SK-N-SH (cell line): ENCODE data around the gene VIM. TPM values are rescaled to one million over a fixed set of nuclear protein-coding genes. Genes with fewer than 3 reads are reported as not detected.

Source experiments
- CTCF ChIA-PET: fragments of 300-600, 350-600 bp; formaldehyde crosslinking; extraction: SDS; loops from one replicate; lab custom pipeline; 2021; lab: Yijun Ruan, JAX
- POLR2A ChIA-PET: fragments of 350-600 bp; sonication (Branson Sonifier 250); formaldehyde crosslinking; extraction: SDS; loops from one replicate; lab custom pipeline; 2020; ENCODE audit warnings: antibody characterized with exemption, inconsistent platforms; lab: Yijun Ruan, JAX
- DNase-seq: peaks from one replicate; pipeline ENCODE4 v3.0.0; 2012
- H2AFZ ChIP-seq: fragments of 200-600 bp; sonication (generic); 2 replicates; pipeline ENCODE4 v1.8.1; 2016; ENCODE audit warnings: antibody characterized with exemption, mild to moderate bottlenecking, low read depth
- H3F3A ChIP-seq: fragments of 200-600 bp; sonication (generic); replicated peaks from 2 replicates; pipeline ENCODE3; 2016; ENCODE audit warnings: antibody characterized with exemption, mild to moderate bottlenecking; ENCODE audit not compliant: insufficient read depth
- H3K27ac ChIP-seq, 2 experiments: fragments of 200-500 bp in 1 of 2; fragments of 200-600 bp in 1 of 2; sonication (Bioruptor generic) in 1 of 2; sonication (generic), shearing (Covaris generic) in 1 of 2; 2 replicates each; pipeline versions ENCODE4 v1.5.1 to v1.6.1; 2014 to 2016; ENCODE audit warnings: low read depth in 2 of 2, inconsistent platforms in 1 of 2, low read length in 1 of 2, mild to moderate bottlenecking in 1 of 2, mixed read lengths in 1 of 2
- H3K27me3 ChIP-seq: fragments of 200-600 bp; sonication (generic), shearing (Covaris generic); 2 replicates; pipeline ENCODE4 v1.6.1; 2016; ENCODE audit warnings: mixed run types; ENCODE audit not compliant: insufficient read depth
- H3K36me3 ChIP-seq, 2 experiments: fragments of 200-500 bp in 1 of 2; fragments of 200-600 bp in 1 of 2; sonication (Bioruptor generic) in 1 of 2; sonication (generic) in 1 of 2; replicated peaks in 1 of 2; 2 replicates each; pipeline versions ENCODE3 to v1.5.1; 2014 to 2016; ENCODE audit warnings: low read length in 1 of 2, mild to moderate bottlenecking in 1 of 2; ENCODE audit not compliant: insufficient read depth in 2 of 2, control insufficient read depth in 1 of 2
- H3K4me1 ChIP-seq, 2 experiments: fragments of 200-500 bp in 1 of 2; fragments of 200-600 bp in 1 of 2; sonication (Bioruptor generic) in 1 of 2; sonication (generic), shearing (Covaris generic) in 1 of 2; 2 replicates each; pipeline versions ENCODE4 v1.5.1 to v1.6.1; 2014 to 2016; ENCODE audit warnings: low read depth in 1 of 2, low read length in 1 of 2, mixed run types in 1 of 2; ENCODE audit not compliant: insufficient read depth in 2 of 2, control insufficient read depth in 1 of 2
- H3K4me2 ChIP-seq: fragments of 200-600 bp; sonication (generic), shearing (Covaris generic); 2 replicates; pipeline ENCODE4 v1.6.1; 2017; ENCODE audit warnings: mixed run types
- H3K4me3 ChIP-seq, 2 experiments: fragments of 200-500 bp in 1 of 2; fragments of 200-600 bp in 1 of 2; sonication (Bioruptor generic) in 1 of 2; sonication (generic), shearing (Covaris generic) in 1 of 2; 2 replicates each; pipeline versions ENCODE4 v1.5.1 to v1.8.1; 2014 to 2016; ENCODE audit warnings: low read depth in 2 of 2, inconsistent platforms in 1 of 2, low read length in 1 of 2, mild to moderate bottlenecking in 1 of 2, mixed read lengths in 1 of 2, moderate library complexity in 1 of 2
- H3K79me2 ChIP-seq: fragments of 200-600 bp; sonication (generic); 2 replicates; pipeline ENCODE4 v1.8.1; 2017; ENCODE audit warnings: mild to moderate bottlenecking; ENCODE audit not compliant: insufficient read depth
- H3K9ac ChIP-seq: fragments of 200-600 bp; sonication (generic); 2 replicates; pipeline ENCODE4 v1.6.1; 2017; ENCODE audit warnings: mixed run types
- H3K9me2 ChIP-seq: fragments of 200-600 bp; sonication (generic); 2 replicates; pipeline ENCODE4 v1.6.1; 2017; ENCODE audit warnings: mixed run types
- H3K9me3 ChIP-seq: fragments of 200-600 bp; sonication (generic); 2 replicates; pipeline ENCODE4 v1.6.1; 2017; ENCODE audit warnings: mixed run types, mild to moderate bottlenecking, moderate library complexity
- H4K20me1 ChIP-seq: fragments of 200-600 bp; sonication (generic); 2 replicates; pipeline ENCODE4 v1.6.1; 2017; ENCODE audit warnings: mild to moderate bottlenecking, mixed run types; ENCODE audit not compliant: insufficient read depth
- FOSL2 ChIP-seq: IDR thresholded peaks from 2 replicates; pipeline ENCODE4 v1.4.0; 2012; ENCODE audit warnings: low read depth, mild to moderate bottlenecking, moderate library complexity, borderline replicate concordance
- FOXJ3 ChIP-seq: sonication (generic); formaldehyde crosslinking; IDR thresholded peaks from 2 replicates; pipeline ENCODE4 v1.5.1; 2020; ENCODE audit warnings: mild to moderate bottlenecking, missing genetic modification reagents
- GATA2 ChIP-seq: sonication (generic); formaldehyde crosslinking; IDR thresholded peaks from 2 replicates; pipeline ENCODE4 v1.5.0; 2020; ENCODE audit warnings: mild to moderate bottlenecking, missing genetic modification reagents
- MAX ChIP-seq: IDR thresholded peaks from 2 replicates; pipeline ENCODE4 v1.4.0; 2012; ENCODE audit warnings: low read depth
- MXI1 ChIP-seq: IDR thresholded peaks from 2 replicates; pipeline ENCODE4 v1.6.1; 2012; ENCODE audit warnings: mild to moderate bottlenecking, low read depth, low read length, improper control_type of control experiment
- PBX3 ChIP-seq: IDR thresholded peaks from 2 replicates; pipeline ENCODE4; 2012
- POLR2AphosphoS5 ChIP-seq: IDR thresholded peaks from 2 replicates; pipeline ENCODE4 v1.6.1; 2012; ENCODE audit warnings: low read depth, low read length
- RCOR1 ChIP-seq: fragments of 150-350 bp; IDR thresholded peaks from 2 replicates; pipeline ENCODE4 v1.6.1; 2017; ENCODE audit warnings: antibody characterized with exemption, low read length
- RFX5 ChIP-seq: IDR thresholded peaks from 2 replicates; pipeline ENCODE4 v1.6.1; 2012; ENCODE audit warnings: mild to moderate bottlenecking, improper control_type of control experiment, low read length
- TCF12 ChIP-seq: IDR thresholded peaks from 2 replicates; pipeline ENCODE4 v1.4.0; 2012
- USF2 ChIP-seq: fragments of 150-350 bp; IDR thresholded peaks from 2 replicates; pipeline ENCODE4 v1.6.1; 2017; ENCODE audit warnings: antibody characterized with exemption, low read length, low read depth, borderline replicate concordance
- YY1 ChIP-seq: IDR thresholded peaks from 2 replicates; pipeline ENCODE4 v1.4.0; 2012; ENCODE audit warnings: low read depth, mild to moderate bottlenecking
- WGBS: methylation state at CpG from one replicate; pipeline ENCODE4 v1.1.6; 2017; ENCODE audit warnings: low lambda C conversion rate; 5-methylcytosine and 5-hydroxymethylcytosine counted together
- polyA plus RNA-seq, 3 experiments: library from polyadenylated mRNA; depleted of rRNA; stranded (reverse); fragments of >200 nt; gene quantifications; 2 replicates each; pipeline ENCODE4 v1.2.3, GENCODE V29; 2012

The VIM gene
- polyA plus RNA-seq, 1 of the 3 experiments (the other 2 are of a cell fraction): 5,016 TPM

- peaks cover 4 to 16% of the 10 kb centered on the region in 2 experiments; a peak in 3 of 4 replicates for H3K4me1 ChIP-seq
- no peak overlapping the region; a peak in 1 of 4 replicates for H3K27ac ChIP-seq
- H3K4me2 ChIP-seq: no peak overlapping the region
- no peak for DNase-seq
- H3K9ac ChIP-seq: no peak overlapping the region
- no peaks in the 10 kb centered on the region for H3K9me3 ChIP-seq
- no peak overlapping the region for H2AFZ ChIP-seq
- TF ChIP-seq FOSL2 (no peak), TCF12 (no peak), RCOR1 (no peak), MXI1 (no peak), POLR2AphosphoS5 (no peak), USF2 (no peak), GATA2 (CRISPR knock-in tag) (no peak), YY1 (no peak), PBX3 (no peak)
- TF ChIP-seq, all 33 proteins: peak for 0
- Histone ChIP-seq H3K9me2 (no peaks in the 10 kb centered on the region), H3K79me2 (peaks cover 52% of the 10 kb centered on the region), H4K20me1 (no peaks in the 10 kb centered on the region), H3F3A (peaks cover 13% of the 10 kb centered on the region), H3K27me3 (no peaks in the 10 kb centered on the region), H3K4me3 (no peak overlapping the region), H3K36me3 (no peaks in the 10 kb centered on the region)
- ChIA-PET CTCF (no interaction called here), POLR2A (no interaction called here)
- WGBS: 97% methylated on average over 2 of the region's 2 CpGs
Observed at GRCh38 chr10:17196045-17196444, 32.0 kb upstream of the VIM start.

- no peaks in the 10 kb centered on the region for H4K20me1 ChIP-seq
- no peaks in the 10 kb centered on the region for H3K9me3 ChIP-seq
- peaks cover 4 to 16% of the 10 kb centered on the region in 2 experiments; a peak in 3 of 4 replicates for H3K4me1 ChIP-seq
- no peak overlapping the region for H3K9ac ChIP-seq
- no peak overlapping the region for H3K27ac ChIP-seq
- H3K27me3 ChIP-seq: no peaks in the 10 kb centered on the region
- H3K4me3 ChIP-seq: no peak overlapping the region
- 98% methylated on average over 3 of the region's 3 CpGs for WGBS
- POLR2A ChIA-PET: no interaction called here
- TF ChIP-seq TCF12 (no peak), FOXJ3 (no peak), RFX5 (no peak), MAX (no peak)
- no peak overlapping the region for H3K4me2 ChIP-seq
- peaks cover 14% of the 10 kb centered on the region for H3F3A ChIP-seq
- H3K9me2 ChIP-seq: no peaks in the 10 kb centered on the region
- H3K79me2 ChIP-seq: peaks cover 53% of the 10 kb centered on the region
- H2AFZ ChIP-seq: no peak overlapping the region
- DNase-seq: no peak
- H3K36me3 ChIP-seq: no peaks in the 10 kb centered on the region
- CTCF ChIA-PET: no interaction called here
Observed at GRCh38 chr10:17196573-17196972, 31.5 kb upstream of the VIM start.
